WI38 (cell line): ENCODE results near the gene SHISAL2A.
A peak's percentile ranks its signal among the peaks of the same experiment; 100 is the strongest.

ENCODE experiments used
- H3K4me3 ChIP-seq: 2 replicates; pipeline ENCODE4 v1.5.1; 2011; ENCODE audit warnings: low read depth, mild to moderate bottlenecking, control low read depth, low read length
- TF ChIP-seq, protein P1 (sequence below): IDR thresholded peaks from 2 replicates; pipeline ENCODE4 v1.5.1; 2012; ENCODE audit warnings: low read depth, mild to moderate bottlenecking, control low read depth, low read length

Gene SHISAL2A

DNA sequence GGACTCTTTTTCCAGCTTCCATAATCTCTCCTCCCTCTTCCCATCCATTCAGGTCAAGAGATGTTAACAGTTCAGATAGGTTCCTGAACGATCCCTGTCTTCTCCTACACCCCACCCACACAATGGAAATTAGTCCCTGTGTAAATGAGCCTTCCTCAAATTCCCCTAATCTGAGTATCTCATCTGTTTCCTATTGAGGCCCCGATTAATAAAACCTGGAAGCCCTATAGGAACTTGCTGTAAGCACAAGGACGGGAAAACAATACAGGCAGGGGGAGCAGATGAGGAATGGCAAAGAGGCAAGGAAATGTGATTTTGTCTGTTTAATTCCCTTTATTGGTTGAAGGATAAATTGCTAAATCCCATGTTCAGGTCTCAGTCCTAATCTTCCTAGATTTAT lies 37.9 kb upstream of the SHISAL2A start:
- H3K4me3 ChIP-seq = no peak overlapping the region
- TF ChIP-seq, protein P1, sequence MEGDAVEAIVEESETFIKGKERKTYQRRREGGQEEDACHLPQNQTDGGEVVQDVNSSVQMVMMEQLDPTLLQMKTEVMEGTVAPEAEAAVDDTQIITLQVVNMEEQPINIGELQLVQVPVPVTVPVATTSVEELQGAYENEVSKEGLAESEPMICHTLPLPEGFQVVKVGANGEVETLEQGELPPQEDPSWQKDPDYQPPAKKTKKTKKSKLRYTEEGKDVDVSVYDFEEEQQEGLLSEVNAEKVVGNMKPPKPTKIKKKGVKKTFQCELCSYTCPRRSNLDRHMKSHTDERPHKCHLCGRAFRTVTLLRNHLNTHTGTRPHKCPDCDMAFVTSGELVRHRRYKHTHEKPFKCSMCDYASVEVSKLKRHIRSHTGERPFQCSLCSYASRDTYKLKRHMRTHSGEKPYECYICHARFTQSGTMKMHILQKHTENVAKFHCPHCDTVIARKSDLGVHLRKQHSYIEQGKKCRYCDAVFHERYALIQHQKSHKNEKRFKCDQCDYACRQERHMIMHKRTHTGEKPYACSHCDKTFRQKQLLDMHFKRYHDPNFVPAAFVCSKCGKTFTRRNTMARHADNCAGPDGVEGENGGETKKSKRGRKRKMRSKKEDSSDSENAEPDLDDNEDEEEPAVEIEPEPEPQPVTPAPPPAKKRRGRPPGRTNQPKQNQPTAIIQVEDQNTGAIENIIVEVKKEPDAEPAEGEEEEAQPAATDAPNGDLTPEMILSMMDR = no peak

DNA sequence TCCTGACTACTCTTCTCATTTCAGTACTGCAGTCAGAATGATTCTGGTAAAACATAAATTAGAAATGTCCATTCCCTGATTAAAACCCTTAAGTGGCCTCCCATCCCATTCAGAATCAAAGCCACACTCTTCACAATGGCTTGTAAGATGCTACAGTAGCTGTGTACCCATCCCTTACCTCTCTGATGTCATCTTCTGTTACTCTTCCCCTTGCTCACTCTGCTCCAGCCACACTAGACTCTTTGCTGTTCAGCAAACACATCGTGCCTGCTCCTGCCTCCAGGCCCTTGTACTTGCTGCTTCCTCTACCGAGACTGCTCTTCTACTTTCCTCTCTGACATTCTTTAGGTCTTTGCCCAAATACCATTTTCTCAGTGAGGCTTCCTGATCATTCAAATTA lies 35.1 kb upstream of the SHISAL2A start:
- TF ChIP-seq, protein P1 = no peak
- no peak overlapping the region for H3K4me3 ChIP-seq

DNA sequence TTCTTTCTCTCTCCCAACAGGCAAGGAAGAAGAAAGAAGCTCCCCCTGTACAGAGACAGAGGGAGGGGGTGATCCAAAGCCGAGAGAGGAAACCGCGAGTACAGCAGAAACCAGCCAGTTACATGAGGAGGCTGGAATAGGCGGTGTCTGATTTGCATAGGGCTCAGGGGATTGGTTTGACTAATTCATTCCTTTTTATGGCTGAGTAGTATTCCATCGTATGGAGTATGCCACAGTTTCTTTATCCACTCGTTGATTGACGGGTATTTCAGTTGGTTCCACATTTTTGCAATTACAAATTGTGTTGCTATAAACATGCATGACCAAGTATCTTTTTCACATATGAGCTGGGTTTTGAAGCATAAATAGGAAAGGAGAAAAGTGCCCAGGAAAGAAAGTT lies 34.2 kb upstream of the SHISAL2A start:
- TF ChIP-seq, protein P1 = no peak
- no peak overlapping the region for H3K4me3 ChIP-seq

DNA sequence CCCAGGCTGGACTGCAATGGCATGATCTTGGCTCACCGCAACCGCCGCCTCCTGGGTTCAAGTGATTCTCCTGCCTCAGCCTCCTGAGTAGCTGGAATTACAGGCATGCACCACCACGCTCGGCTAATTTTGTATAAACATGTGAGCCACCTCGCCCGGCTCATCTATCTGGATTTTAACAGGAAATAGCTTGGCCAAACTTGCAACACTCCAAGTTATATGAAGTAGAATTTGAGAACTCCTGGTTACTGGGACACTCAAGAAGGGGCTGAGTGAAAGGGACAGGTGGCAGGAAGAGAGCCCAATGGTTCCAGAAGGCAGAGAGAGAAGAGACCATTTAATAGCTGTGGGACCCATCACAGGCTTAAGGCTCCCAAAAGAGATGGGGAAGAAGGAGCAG lies 33.7 kb upstream of the SHISAL2A start:
- no peak overlapping the region for H3K4me3 ChIP-seq
- TF ChIP-seq, protein P1 = no peak

DNA sequence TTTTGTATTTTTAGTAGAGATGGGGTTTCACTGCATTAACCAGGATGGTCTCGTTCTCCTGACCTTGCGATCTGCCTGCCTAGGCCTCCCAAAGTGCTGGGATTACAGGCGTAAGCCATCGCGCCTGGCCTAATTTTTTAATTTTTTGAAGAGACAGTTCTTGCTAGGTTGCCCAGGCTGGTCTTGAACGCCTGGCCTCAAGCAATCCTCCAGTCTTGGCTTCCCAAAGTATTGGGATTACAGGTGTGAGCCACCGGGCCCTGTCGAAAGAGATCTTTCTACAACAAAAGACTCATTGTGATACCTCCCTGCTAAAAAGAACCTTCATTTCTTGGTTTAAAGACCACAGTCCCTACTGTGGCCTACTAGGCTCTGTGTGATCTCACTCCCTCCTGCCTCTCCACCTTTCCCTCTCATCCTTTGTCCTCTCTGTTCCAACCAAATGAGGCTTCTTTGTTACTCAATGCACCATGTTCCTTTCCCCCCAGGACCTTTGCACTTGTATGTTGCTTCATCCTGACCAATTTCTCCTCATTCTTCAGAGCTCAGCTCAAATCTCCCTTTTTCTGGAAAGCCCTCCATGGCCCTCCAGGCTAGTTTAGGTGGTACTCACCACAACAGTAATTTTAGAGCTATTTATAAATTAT lies 32.3 kb upstream of the SHISAL2A start:
- TF ChIP-seq, protein P1 = no peak
- no peak overlapping the region for H3K4me3 ChIP-seq

DNA sequence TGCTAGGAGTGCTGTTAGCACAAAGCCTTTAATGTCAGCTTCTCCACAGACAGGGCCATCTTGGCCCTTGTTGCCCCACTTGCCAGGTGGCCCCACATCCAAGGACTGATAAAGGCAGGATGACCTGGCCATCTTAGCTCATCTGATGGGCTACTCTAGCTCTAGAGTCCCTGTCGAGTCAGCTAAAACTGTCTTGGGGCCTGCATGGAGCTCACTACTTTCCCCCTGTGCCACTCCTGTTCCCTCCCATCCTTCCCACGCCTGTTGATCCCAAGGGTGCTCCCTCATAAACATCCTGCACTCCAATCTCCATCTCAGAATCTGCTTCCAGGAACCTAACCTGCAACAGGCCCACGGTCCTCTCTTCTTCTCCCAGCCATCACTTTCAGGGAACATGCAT lies 31.4 kb upstream of the SHISAL2A start:
- TF ChIP-seq, protein P1 = no peak
- H3K4me3 ChIP-seq = no peak overlapping the region

DNA sequence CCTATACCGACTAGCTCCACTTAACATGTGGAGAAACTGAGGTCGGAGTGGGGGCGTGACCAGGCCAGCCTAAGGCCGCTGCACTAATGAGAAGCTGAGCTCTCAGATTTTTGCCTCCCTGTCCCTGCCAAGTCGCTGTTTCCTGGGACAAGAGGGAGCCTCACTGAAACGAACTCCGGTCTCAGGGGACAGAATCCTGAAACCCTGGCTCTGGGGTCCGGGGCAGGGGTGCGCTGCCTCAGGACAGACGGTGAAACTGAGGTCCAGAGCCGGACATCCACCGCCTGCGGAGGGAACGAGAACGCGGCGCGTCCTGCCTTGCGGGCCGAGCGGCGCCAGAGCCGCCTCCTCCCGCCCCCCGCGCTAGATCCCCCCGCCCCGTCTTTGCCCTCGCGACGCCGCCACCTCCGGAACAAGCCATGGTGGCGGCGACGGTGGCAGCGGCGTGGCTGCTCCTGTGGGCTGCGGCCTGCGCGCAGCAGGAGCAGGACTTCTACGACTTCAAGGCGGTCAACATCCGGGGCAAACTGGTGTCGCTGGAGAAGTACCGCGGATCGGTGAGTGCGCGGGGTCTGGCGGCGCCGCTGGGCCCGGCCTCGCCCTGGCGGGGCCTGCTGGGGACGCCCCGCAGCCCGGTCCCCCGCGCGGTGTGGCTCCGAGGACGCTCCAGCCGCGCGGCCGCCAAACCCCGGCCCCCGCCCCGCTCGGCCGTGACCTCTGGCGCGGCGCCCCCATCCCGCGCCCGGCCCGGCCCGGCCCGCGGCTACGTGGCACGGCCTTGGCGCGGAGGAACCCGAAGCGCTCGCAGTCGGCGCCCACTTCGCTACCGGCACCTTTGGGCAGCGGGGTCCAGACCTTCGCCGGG lies 30.7 kb upstream of the SHISAL2A start, which contains the start of gene GPX7:
TSS of gene GPX7 (plus strand) at position 381 of the 865 bp plus-strand sequence. CDS start at position 420, 39 bp downstream.
- TF ChIP-seq, protein P1 = no peak
- peak within 1 kb of the TSS; percentile 37 for H3K4me3 ChIP-seq
